Measurements from ENCODE around the gene RTN4RL1.

DNA sequence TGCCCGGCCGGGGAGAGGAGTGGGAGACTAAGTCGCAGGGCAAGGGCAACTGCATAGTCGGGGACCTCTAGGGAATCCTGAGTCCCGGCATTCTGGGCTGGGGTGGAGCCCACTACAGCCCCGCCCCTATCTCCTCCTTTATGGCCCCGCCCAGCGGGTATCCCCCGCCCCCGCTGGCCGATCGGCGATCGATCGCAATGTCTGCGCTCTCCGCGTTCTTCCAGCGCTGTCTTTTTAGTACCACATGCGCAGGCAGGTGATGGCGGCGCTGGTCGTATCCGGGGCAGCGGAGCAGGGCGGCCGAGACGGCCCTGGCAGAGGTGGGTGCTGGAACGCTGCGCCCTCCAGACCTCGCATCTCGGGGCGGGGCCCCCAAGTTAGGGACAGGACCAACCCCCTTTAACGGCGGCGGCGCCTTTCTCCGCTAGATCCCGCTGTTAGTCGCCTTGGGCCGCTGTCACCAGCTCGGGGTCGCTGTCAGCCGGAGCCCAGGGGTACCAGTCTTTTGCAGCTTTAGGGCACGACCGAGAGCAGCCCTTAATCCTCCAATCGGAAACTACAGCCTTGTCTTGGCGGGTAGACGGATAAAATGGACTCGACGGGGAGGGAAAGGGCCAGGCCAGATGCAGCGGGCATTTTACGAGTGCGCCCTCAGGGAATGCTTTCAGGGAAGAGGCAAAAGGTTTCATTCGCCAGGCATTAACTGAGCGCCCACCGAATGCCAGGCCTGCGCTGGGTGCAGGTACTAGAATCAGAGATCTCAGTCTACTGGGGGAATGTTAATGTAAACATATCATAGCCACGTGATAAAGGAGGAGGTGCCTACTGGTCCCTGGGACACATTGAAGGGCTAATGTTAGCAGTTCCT lies 5.0 kb upstream of the RTN4RL1 start, which contains the start of gene DPH1:
- TF ChIP-seq, protein P1, sequence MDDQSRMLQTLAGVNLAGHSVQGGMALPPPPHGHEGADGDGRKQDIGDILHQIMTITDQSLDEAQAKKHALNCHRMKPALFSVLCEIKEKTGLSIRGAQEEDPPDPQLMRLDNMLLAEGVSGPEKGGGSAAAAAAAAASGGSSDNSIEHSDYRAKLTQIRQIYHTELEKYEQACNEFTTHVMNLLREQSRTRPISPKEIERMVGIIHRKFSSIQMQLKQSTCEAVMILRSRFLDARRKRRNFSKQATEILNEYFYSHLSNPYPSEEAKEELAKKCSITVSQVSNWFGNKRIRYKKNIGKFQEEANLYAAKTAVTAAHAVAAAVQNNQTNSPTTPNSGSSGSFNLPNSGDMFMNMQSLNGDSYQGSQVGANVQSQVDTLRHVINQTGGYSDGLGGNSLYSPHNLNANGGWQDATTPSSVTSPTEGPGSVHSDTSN (CRISPR knock-in tag; IDR thresholded peaks at IDR 0.05), result no peak; the same call in 1 of the 2 replicates
- TF ChIP-seq ZSCAN23 (tag by site-specific recombination; IDR thresholded peaks at IDR 0.05) (no peak), ZNF707 (tag by site-specific recombination; IDR thresholded peaks at IDR 0.05) (no peak), ZBTB20 (tag by site-specific recombination; IDR thresholded peaks at IDR 0.05) (peak; percentile 92), ZNF610 (tag by site-specific recombination; IDR thresholded peaks at IDR 0.05; ENCODE audit: borderline replicate concordance) (no peak; the same call in 1 of the 2 replicates), KLF9 (tag by site-specific recombination; IDR thresholded peaks at IDR 0.05; ENCODE audit: low read depth) (peak; percentile 68), ZNF777 (tag by site-specific recombination; IDR thresholded peaks at IDR 0.05; ENCODE audit: borderline replicate concordance) (peak; percentile 24; the same call in 1 of the 2 replicates), MEIS1 (CRISPR knock-in tag; IDR thresholded peaks at IDR 0.05; ENCODE audit: borderline replicate concordance) (no peak)
- TF ChIP-seq, protein P2, sequence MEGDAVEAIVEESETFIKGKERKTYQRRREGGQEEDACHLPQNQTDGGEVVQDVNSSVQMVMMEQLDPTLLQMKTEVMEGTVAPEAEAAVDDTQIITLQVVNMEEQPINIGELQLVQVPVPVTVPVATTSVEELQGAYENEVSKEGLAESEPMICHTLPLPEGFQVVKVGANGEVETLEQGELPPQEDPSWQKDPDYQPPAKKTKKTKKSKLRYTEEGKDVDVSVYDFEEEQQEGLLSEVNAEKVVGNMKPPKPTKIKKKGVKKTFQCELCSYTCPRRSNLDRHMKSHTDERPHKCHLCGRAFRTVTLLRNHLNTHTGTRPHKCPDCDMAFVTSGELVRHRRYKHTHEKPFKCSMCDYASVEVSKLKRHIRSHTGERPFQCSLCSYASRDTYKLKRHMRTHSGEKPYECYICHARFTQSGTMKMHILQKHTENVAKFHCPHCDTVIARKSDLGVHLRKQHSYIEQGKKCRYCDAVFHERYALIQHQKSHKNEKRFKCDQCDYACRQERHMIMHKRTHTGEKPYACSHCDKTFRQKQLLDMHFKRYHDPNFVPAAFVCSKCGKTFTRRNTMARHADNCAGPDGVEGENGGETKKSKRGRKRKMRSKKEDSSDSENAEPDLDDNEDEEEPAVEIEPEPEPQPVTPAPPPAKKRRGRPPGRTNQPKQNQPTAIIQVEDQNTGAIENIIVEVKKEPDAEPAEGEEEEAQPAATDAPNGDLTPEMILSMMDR (tag by site-specific recombination; IDR thresholded peaks at IDR 0.05), result no peak; the same call in 1 of the 2 replicates
- TF ChIP-seq, protein P3, sequence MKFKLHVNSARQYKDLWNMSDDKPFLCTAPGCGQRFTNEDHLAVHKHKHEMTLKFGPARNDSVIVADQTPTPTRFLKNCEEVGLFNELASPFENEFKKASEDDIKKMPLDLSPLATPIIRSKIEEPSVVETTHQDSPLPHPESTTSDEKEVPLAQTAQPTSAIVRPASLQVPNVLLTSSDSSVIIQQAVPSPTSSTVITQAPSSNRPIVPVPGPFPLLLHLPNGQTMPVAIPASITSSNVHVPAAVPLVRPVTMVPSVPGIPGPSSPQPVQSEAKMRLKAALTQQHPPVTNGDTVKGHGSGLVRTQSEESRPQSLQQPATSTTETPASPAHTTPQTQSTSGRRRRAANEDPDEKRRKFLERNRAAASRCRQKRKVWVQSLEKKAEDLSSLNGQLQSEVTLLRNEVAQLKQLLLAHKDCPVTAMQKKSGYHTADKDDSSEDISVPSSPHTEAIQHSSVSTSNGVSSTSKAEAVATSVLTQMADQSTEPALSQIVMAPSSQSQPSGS (tag by site-specific recombination; IDR thresholded peaks at IDR 0.05; ENCODE audit: low read depth), result no peak
- TF ChIP-seq, protein P4, sequence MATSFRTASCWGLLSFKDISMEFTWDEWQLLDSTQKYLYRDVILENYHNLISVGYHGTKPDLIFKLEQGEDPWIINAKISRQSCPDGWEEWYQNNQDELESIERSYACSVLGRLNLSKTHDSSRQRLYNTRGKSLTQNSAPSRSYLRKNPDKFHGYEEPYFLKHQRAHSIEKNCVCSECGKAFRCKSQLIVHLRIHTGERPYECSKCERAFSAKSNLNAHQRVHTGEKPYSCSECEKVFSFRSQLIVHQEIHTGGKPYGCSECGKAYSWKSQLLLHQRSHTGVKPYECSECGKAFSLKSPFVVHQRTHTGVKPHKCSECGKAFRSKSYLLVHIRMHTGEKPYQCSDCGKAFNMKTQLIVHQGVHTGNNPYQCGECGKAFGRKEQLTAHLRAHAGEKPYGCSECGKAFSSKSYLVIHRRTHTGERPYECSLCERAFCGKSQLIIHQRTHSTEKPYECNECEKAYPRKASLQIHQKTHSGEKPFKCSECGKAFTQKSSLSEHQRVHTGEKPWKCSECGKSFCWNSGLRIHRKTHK (tag by site-specific recombination; IDR thresholded peaks at IDR 0.05), result no peak

All from HEK293 (cell line).